AG09309 (cell line): Measurements from ENCODE around the gene ZBTB17.

Source experiments
- DNase-seq: peaks from one replicate; pipeline ENCODE4 v3.0.0-alpha.2; 2010; ENCODE audit warnings: low read depth
- H3K4me3 ChIP-seq: 2 replicates; pipeline ENCODE4 v1.5.1; 2011; ENCODE audit warnings: mild to moderate bottlenecking, low read depth, low read length, moderate library complexity; ENCODE audit not compliant: control insufficient read depth
- CTCF ChIP-seq: IDR thresholded peaks from 2 replicates; pipeline ENCODE4 v1.5.1; 2011; ENCODE audit warnings: mild to moderate bottlenecking, low read depth, low read length, inconsistent platforms; ENCODE audit not compliant: insufficient read depth, control insufficient read depth; ENCODE audit errors: missing control alignments

Gene ZBTB17

GRCh38 chr1:15961492-15961891 lies 14.4 kb downstream of the ZBTB17 start:
- no peak overlapping the region for H3K4me3 ChIP-seq
- DNase-seq, result no peak
- TF ChIP-seq CTCF, result no peak

GRCh38 chr1:15960808-15961207 lies 15.1 kb downstream of the ZBTB17 start:
- no peak overlapping the region for H3K4me3 ChIP-seq

GRCh38 chr1:15959827-15960446 lies 16.0 kb downstream of the ZBTB17 start:
- H3K4me3 ChIP-seq, result no peak overlapping the region
- TF ChIP-seq CTCF, result no peak
- DNase-seq, result no peak

More at GRCh38 chr1:15960808-15961207, 15.1 kb downstream of the ZBTB17 start:
- no peak for DNase-seq
- TF ChIP-seq CTCF, result no peak

GRCh38 chr1:15959424-15959823 lies 16.5 kb downstream of the ZBTB17 start:
- TF ChIP-seq CTCF, result no peak
- no peak overlapping the region for H3K4me3 ChIP-seq
- no peak for DNase-seq

- no peak overlapping the region for H3K4me3 ChIP-seq
- no peak for TF ChIP-seq CTCF
- no peak for DNase-seq
Measured at GRCh38 chr1:15958793-15959192, 17.1 kb downstream of the ZBTB17 start.

- TF ChIP-seq CTCF, result no peak
- DNase-seq, result no peak
- H3K4me3 ChIP-seq, result no peak overlapping the region
Measured at GRCh38 chr1:15958111-15958510, 17.8 kb downstream of the ZBTB17 start.
